ENCODE results near the gene BACH2. TPM values are rescaled to one million over a fixed set of nuclear protein-coding genes. Genes with fewer than 3 reads are reported as not detected.

Gene BACH2
- total and polyA plus RNA-seq, 8 donors, result 0.19 to 10.8 (median 1.4) TPM; not detected in 1

GRCh38 chr6:89963391-89963790 is 333.3 kb downstream of the BACH2 start:
- Histone ChIP-seq H3K27me3 (no peaks in the 10 kb centered on the region), H3K4me3 (no peak overlapping the region), H3K9me3 (no peaks in the 10 kb centered on the region), H3K4me1 (no peaks in the 10 kb centered on the region), H3K27ac (no peak overlapping the region), H3K36me3 (no peaks in the 10 kb centered on the region)
- DNase-seq, result no peak
- intact Hi-C loops (cut with DNase I; ENCODE audit: low total_unique reads), result loop anchor here (10.0 kb wide), 1 partner anchor 331 kb away; the partner anchor contains the start of gene BACH2
- WGBS, 5 donors, result 88 to 94% (median 92%) methylated on average over 3 of the region's 3 CpGs
- TF ChIP-seq POLR2AphosphoS5 (IDR thresholded peaks at IDR 0.05), result no peak
- no peak for TF ChIP-seq POLR2A (IDR thresholded peaks at IDR 0.05)
- TF ChIP-seq CTCF (IDR thresholded peaks at IDR 0.05), result no peak
- no peak for TF ChIP-seq EP300 (IDR thresholded peaks at IDR 0.05)

- Histone ChIP-seq H3K9me3 (no peaks in the 10 kb centered on the region), H3K4me1 (no peaks in the 10 kb centered on the region), H3K27ac (no peak overlapping the region), H3K27me3 (no peaks in the 10 kb centered on the region), H3K4me3 (no peak overlapping the region), H3K36me3 (no peaks in the 10 kb centered on the region)
- WGBS, 5 donors, result 89 to 95% (median 91%) methylated on average over 2 of the region's 2 CpGs
- DNase-seq, result no peak
- intact Hi-C loops (cut with DNase I; ENCODE audit: low total_unique reads), result loop anchor here (10.0 kb wide), 1 partner anchor 333 kb away; the partner anchor contains the start of gene BACH2
- TF ChIP-seq EP300 (IDR thresholded peaks at IDR 0.05) (no peak), CTCF (IDR thresholded peaks at IDR 0.05) (no peak), POLR2A (IDR thresholded peaks at IDR 0.05) (no peak), POLR2AphosphoS5 (IDR thresholded peaks at IDR 0.05) (no peak)
These were observed 335.2 kb downstream of the BACH2 start for GRCh38 chr6:89961481-89961880.

GRCh38 chr6:89959883-89960282 is 336.8 kb downstream of the BACH2 start:
- Histone ChIP-seq H3K4me3 (no peak overlapping the region), H3K4me1 (no peaks in the 10 kb centered on the region), H3K27me3 (no peaks in the 10 kb centered on the region), H3K9me3 (no peaks in the 10 kb centered on the region), H3K36me3 (no peaks in the 10 kb centered on the region), H3K27ac (no peak overlapping the region)
- intact Hi-C loops (cut with DNase I; ENCODE audit: low total_unique reads), result loop anchor here (10.0 kb wide), 2 partner anchors 335 to 435 kb away; partner anchors contain the start of gene BACH2
- no peak for DNase-seq
- TF ChIP-seq CTCF (IDR thresholded peaks at IDR 0.05) (no peak), POLR2A (IDR thresholded peaks at IDR 0.05) (no peak), EP300 (IDR thresholded peaks at IDR 0.05) (no peak)
- 59 to 75% (median 70%) methylated on average over 6 of the region's 6 CpGs for WGBS, 5 donors

GRCh38 chr6:89956182-89956581 is 340.5 kb downstream of the BACH2 start:
- 81 to 90% (median 87%) methylated on average over 4 of the region's 4 CpGs for WGBS, 5 donors
- Histone ChIP-seq H3K4me1 (peaks cover 0 to 7% (median 0%) of the 10 kb centered on the region in 4 donors), H3K36me3 (peaks cover 0 to 3% (median 1%) of the 10 kb centered on the region in 4 donors), H3K27ac (no peak overlapping the region), H3K4me3 (no peak overlapping the region), H3K9me3 (no peaks in the 10 kb centered on the region), H3K27me3 (no peaks in the 10 kb centered on the region)
- intact Hi-C loops (cut with DNase I; ENCODE audit: low total_unique reads), result loop anchor here (10.0 kb wide), 1 partner anchor 439 kb away; no protein-coding TSS in a partner anchor
- DNase-seq, result no peak
- TF ChIP-seq EP300 (IDR thresholded peaks at IDR 0.05), result no peak
- no peak for TF ChIP-seq CTCF (IDR thresholded peaks at IDR 0.05)
- no peak for TF ChIP-seq POLR2A (IDR thresholded peaks at IDR 0.05)
- TF ChIP-seq POLR2AphosphoS5 (IDR thresholded peaks at IDR 0.05), result no peak

Measured in stomach (tissue), 9 donors.